TTC549 (cell line): ENCODE results near the gene CYP39A1.

Experiments used
- FAIRE-seq: peaks from 2 replicates; lab custom pipeline; 2012; peaks lifted over from hg19 to GRCh38; lab: Jason Lieb, UNC

The CYP39A1 gene

GRCh38 chr6:46590765-46591164, 61.9 kb downstream of the CYP39A1 start:
- FAIRE-seq, result no peak

GRCh38 chr6:46586906-46587305, 65.7 kb downstream of the CYP39A1 start:
- FAIRE-seq, result no peak

- no peak for FAIRE-seq
Observed at GRCh38 chr6:46584586-46584985, 68.0 kb downstream of the CYP39A1 start.

GRCh38 chr6:46583721-46584120, 68.9 kb downstream of the CYP39A1 start:
- no peak for FAIRE-seq

GRCh38 chr6:46583081-46583480, 69.5 kb downstream of the CYP39A1 start:
- no peak for FAIRE-seq

- no peak for FAIRE-seq
Observed at GRCh38 chr6:46581459-46582177, 71.0 kb downstream of the CYP39A1 start.

GRCh38 chr6:46575530-46575929, 77.1 kb downstream of the CYP39A1 start:
- FAIRE-seq, result no peak

GRCh38 chr6:46573140-46573539, 79.5 kb downstream of the CYP39A1 start:
- FAIRE-seq, result no peak

GRCh38 chr6:46565531-46565930, 87.1 kb downstream of the CYP39A1 start:
- no peak for FAIRE-seq

GRCh38 chr6:46563924-46564323, 88.7 kb downstream of the CYP39A1 start:
- FAIRE-seq, result no peak

GRCh38 chr6:46556053-46556452, 96.6 kb downstream of the CYP39A1 start:
- no peak for FAIRE-seq

- no peak for FAIRE-seq
Observed at GRCh38 chr6:46555129-46555528, 97.5 kb downstream of the CYP39A1 start.

GRCh38 chr6:46549155-46549554, 103.5 kb downstream of the CYP39A1 start:
- FAIRE-seq, result no peak

GRCh38 chr6:46541556-46541955, 111.1 kb downstream of the CYP39A1 start:
- FAIRE-seq, result no peak

GRCh38 chr6:46539866-46540265, 112.8 kb downstream of the CYP39A1 start:
- no peak for FAIRE-seq

- no peak for FAIRE-seq
Observed at GRCh38 chr6:46538800-46539480, 113.7 kb downstream of the CYP39A1 start.

GRCh38 chr6:46530896-46531295, 121.7 kb downstream of the CYP39A1 start:
- no peak for FAIRE-seq

- FAIRE-seq, result no peak
Observed at GRCh38 chr6:46528961-46529750, 123.5 kb downstream of the CYP39A1 start.

- FAIRE-seq, result no peak
Observed at GRCh38 chr6:46526607-46527006, 126.0 kb downstream of the CYP39A1 start.

- no peak for FAIRE-seq
Observed at GRCh38 chr6:46525583-46525982, 127.0 kb downstream of the CYP39A1 start.

GRCh38 chr6:46521464-46521971, 131.1 kb downstream of the CYP39A1 start:
- no peak for FAIRE-seq

- no peak for FAIRE-seq
Observed at GRCh38 chr6:46517202-46517601, 135.4 kb downstream of the CYP39A1 start.

- FAIRE-seq, result no peak
Observed at GRCh38 chr6:46513533-46513932, 139.1 kb downstream of the CYP39A1 start.
